Endothelial cell (in vitro differentiated cells): ENCODE data around the gene HTR1D. TPM values are rescaled to one million over a fixed set of nuclear protein-coding genes. Genes with fewer than 3 reads are reported as not detected.
A peak's percentile ranks its signal among the peaks of the same experiment; 100 is the strongest.
"Not testable (repeated sequence)": the region's sequence is repeated elsewhere in the genome, so short reads cannot be mapped to it uniquely, and the experiment has no call there.

Experiments used
- DNase-seq: peaks from one replicate; pipeline ENCODE4 v3.0.0; 2021; ENCODE audit warnings: low spot score
- H3K27ac Mint-ChIP-seq: one replicate; pipeline ENCODE4 v1.8.0; 2021; ENCODE audit warnings: mixed read lengths, inconsistent platforms; ENCODE audit not compliant: unreplicated experiment
- H3K27me3 Mint-ChIP-seq: one replicate; pipeline ENCODE4 v1.8.0; 2021; ENCODE audit warnings: mild to moderate bottlenecking, moderate library complexity, mixed read lengths, inconsistent platforms; ENCODE audit not compliant: unreplicated experiment
- H3K36me3 Mint-ChIP-seq: one replicate; pipeline ENCODE4 v1.8.0; 2021; ENCODE audit warnings: mild to moderate bottlenecking, low read depth, mixed read lengths, inconsistent platforms; ENCODE audit not compliant: unreplicated experiment
- H3K4me1 Mint-ChIP-seq: one replicate; pipeline ENCODE4 v1.8.0; 2021; ENCODE audit warnings: mild to moderate bottlenecking, mixed read lengths, inconsistent platforms; ENCODE audit not compliant: unreplicated experiment
- H3K4me3 Mint-ChIP-seq: one replicate; pipeline ENCODE4 v1.8.0; 2021; ENCODE audit warnings: mild to moderate bottlenecking, mixed read lengths, inconsistent platforms; ENCODE audit not compliant: unreplicated experiment
- H3K9me3 Mint-ChIP-seq: one replicate; pipeline ENCODE4 v1.8.0; 2021; ENCODE audit warnings: mixed read lengths, inconsistent platforms; ENCODE audit not compliant: unreplicated experiment
- total RNA-seq: library from RNA; stranded (reverse); fragmentation: NEBNext Ultra II Directional; extraction: Animal tissue kit (Norgen Biotek cat#: 25700); gene quantifications from one replicate; pipeline ENCODE4 v1.2.1, GENCODE V29; 2021; ENCODE audit not compliant: unreplicated experiment
- TF ChIP-seq, protein P1 (sequence below): fragments of 200-600 bp; sonication (generic); IDR thresholded peaks from one replicate; pipeline ENCODE4 v1.5.0; 2021; ENCODE audit warnings: antibody characterized with exemption; ENCODE audit not compliant: unreplicated experiment

Gene HTR1D
- total RNA-seq, 1 donor from 2014 or later = 0.54 TPM

DNA sequence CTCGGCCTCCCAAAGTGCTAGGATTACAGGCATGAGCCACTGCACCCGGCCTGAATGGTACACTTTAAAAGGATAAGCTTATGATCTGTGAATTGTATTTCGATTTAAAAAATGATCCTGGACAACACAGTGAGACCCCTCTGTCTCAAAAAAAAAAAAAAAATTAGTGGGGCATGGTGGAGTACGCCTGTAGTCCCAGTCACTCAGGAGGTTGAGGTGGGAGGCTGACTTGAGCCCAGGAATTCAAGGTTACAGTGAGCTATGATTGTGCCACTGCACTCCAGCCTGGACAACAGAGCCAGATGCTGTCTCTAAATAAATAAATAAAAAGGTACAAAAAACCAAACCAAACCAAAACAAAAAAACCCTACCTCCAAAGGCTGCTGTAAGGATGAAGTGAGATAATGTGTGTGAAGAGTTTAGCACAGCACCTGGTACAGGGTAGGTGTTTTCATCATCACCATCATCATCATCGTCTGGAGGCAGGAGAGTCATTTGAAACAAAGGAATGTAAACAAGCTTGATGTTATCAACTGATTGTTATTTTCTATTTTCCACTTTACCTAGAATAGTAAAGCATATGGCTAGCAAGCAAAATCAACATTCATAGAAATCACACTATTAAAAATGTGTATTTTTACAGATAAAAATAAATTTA is 22.5 kb upstream of the HTR1D start:
- TF ChIP-seq, protein P1, sequence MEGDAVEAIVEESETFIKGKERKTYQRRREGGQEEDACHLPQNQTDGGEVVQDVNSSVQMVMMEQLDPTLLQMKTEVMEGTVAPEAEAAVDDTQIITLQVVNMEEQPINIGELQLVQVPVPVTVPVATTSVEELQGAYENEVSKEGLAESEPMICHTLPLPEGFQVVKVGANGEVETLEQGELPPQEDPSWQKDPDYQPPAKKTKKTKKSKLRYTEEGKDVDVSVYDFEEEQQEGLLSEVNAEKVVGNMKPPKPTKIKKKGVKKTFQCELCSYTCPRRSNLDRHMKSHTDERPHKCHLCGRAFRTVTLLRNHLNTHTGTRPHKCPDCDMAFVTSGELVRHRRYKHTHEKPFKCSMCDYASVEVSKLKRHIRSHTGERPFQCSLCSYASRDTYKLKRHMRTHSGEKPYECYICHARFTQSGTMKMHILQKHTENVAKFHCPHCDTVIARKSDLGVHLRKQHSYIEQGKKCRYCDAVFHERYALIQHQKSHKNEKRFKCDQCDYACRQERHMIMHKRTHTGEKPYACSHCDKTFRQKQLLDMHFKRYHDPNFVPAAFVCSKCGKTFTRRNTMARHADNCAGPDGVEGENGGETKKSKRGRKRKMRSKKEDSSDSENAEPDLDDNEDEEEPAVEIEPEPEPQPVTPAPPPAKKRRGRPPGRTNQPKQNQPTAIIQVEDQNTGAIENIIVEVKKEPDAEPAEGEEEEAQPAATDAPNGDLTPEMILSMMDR = no peak
- Mint-ChIP-seq H3K36me3 (no peaks in the 10 kb centered on the region), H3K4me3 (no peak overlapping the region), H3K27me3 (no peaks in the 10 kb centered on the region), H3K27ac (no peak overlapping the region), H3K4me1 (no peaks in the 10 kb centered on the region), H3K9me3 (no peaks in the 10 kb centered on the region)
- DNase-seq = no peak

DNA sequence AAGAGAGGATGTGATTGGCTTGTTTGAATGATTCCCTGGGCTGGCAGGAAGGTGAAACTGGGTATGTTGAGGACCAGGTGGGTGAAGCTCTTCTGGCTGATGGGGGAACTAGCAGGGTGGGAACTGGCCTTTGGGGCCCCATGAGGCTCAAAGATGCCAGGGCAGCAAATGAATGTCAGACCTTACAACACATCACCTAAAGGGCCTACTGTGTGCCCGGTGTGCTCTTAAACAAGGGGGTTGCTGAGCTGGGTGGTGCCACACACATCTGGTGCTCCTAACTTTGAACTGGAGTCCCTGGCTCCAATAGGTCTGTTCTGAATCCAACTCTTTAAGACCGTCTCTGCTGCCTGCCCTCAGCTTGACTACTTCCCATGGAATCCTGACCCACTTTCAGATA is 21.3 kb upstream of the HTR1D start:
- no peaks in the 10 kb centered on the region for H3K27me3 Mint-ChIP-seq
- H3K36me3 Mint-ChIP-seq = no peaks in the 10 kb centered on the region
- TF ChIP-seq, protein P1 = no peak
- H3K4me1 Mint-ChIP-seq = no peaks in the 10 kb centered on the region
- no peak overlapping the region for H3K27ac Mint-ChIP-seq
- DNase-seq = no peak
- no peak overlapping the region for H3K4me3 Mint-ChIP-seq
- no peaks in the 10 kb centered on the region for H3K9me3 Mint-ChIP-seq

DNA sequence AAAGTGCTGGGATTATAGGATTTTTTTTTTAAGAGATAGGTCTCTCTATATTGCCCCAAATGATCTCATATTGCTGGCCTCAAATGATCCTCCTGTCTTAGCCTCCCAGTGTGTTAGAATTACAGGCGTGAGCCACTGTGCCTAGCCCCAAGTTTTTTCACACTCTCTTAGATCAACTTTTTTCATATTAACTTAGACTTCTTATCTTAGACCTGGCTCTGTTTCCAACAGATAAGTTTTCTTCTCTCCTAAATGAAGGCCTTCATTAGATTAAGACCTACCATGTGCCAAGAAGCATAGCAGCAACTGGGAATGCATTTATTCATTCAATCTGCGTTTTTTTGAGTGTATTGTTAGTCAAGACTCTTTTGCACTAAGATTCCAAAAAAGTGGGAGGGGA is 20.2 kb upstream of the HTR1D start:
- H3K27ac Mint-ChIP-seq = no peak overlapping the region
- H3K4me3 Mint-ChIP-seq = no peak overlapping the region
- H3K4me1 Mint-ChIP-seq = no peaks in the 10 kb centered on the region
- H3K9me3 Mint-ChIP-seq = no peaks in the 10 kb centered on the region
- no peaks in the 10 kb centered on the region for H3K27me3 Mint-ChIP-seq
- no peak for DNase-seq
- H3K36me3 Mint-ChIP-seq = no peaks in the 10 kb centered on the region
- TF ChIP-seq, protein P1 = no peak

DNA sequence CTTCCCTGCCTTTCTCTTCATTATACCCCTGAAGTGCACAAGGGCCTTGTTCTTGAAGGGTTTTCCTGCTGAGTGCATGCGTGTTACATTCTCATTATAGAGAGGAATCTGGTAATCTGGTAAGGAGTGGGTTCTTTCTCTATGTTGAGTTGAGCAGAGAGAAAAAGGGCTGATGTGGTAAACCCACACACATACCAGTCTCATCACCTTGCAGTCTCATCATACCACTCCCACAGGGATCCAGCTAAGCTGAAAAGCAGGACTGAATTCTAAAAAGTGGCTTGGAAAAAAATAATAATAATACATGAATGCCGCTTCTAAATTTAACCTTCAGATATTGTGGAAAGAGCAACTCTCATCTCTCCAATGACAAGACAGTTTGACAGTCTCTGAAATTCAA is 10.5 kb upstream of the HTR1D start:
- H3K36me3 Mint-ChIP-seq = no peaks in the 10 kb centered on the region
- no peak overlapping the region for H3K4me3 Mint-ChIP-seq
- TF ChIP-seq, protein P1 = no peak
- H3K9me3 Mint-ChIP-seq = no peaks in the 10 kb centered on the region
- no peak for DNase-seq
- H3K27ac Mint-ChIP-seq = no peak overlapping the region
- no peaks in the 10 kb centered on the region for H3K27me3 Mint-ChIP-seq
- peaks cover 8% of the 10 kb centered on the region for H3K4me1 Mint-ChIP-seq

DNA sequence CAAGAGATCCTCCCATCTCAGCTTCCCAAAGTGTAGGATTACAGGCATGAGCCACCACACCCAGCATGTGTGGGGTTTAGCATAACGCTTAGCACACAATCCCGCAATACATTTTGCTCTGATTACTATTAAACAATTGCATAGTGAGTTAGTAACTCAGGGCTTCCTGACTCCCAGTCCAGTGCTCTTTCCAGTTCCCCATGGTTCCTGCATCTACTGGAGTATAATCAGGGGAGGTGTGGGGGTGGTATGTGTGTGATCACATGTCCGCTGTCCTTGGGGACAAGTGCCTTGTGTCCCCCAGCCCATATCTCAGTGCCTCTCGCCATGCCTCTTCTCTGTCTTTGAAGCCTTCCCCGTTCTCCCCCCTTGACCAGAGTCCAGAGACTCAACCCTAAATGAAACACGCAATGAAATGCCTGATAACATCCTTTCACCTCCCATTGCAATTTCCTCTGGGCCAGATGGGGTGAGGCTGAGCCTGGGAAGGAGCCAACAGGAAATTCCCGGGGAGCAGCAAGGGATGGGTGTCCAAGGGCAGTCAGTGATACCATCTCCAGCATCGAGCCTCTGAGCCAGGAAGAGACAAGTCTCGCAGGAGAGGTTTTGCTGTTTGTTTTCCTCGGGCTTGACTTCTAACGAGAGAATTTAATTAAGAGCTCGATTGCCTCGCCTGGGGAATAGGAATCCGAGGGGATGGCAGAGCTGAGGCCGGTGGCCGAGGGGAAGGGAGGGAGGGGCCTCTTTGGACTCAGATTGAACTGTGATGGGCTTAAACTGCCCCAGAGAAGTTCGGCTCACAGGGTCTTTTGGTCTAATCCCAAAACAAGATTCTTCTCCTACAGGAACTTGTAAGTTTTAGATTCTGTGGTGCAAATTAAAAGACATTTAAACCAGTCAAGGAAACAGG is 7.7 kb upstream of the HTR1D start:
- Mint-ChIP-seq H3K4me1 (peaks cover 8% of the 10 kb centered on the region), H3K27ac (peak overlapping the region; percentile 32), H3K9me3 (no peaks in the 10 kb centered on the region), H3K36me3 (no peaks in the 10 kb centered on the region), H3K4me3 (no peak overlapping the region), H3K27me3 (no peaks in the 10 kb centered on the region)
- DNase-seq = peak; percentile 18
- TF ChIP-seq, protein P1 = no peak

DNA sequence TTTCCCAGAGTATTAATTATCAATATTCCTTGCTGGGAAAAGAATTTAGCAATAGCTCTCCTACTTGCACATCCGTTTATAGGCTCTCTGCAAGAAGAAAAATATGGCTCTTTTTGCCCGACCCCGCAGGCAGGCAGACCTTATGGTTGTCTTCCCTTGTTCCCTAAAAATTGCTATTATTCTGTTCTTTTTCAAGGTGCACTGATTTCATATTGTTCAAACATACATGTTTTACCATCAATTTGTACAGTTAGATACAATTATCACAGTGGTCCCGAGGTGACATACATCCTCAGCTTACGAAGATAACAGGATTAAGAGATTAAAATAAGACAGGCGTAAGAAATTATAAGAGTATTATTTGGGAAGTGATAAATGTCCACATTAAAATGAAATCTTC is 6.7 kb upstream of the HTR1D start:
- not testable (repeated sequence) for H3K4me1 Mint-ChIP-seq, H3K9me3 Mint-ChIP-seq, H3K27me3 Mint-ChIP-seq, H3K4me3 Mint-ChIP-seq, H3K36me3 Mint-ChIP-seq, DNase-seq, H3K27ac Mint-ChIP-seq

DNA sequence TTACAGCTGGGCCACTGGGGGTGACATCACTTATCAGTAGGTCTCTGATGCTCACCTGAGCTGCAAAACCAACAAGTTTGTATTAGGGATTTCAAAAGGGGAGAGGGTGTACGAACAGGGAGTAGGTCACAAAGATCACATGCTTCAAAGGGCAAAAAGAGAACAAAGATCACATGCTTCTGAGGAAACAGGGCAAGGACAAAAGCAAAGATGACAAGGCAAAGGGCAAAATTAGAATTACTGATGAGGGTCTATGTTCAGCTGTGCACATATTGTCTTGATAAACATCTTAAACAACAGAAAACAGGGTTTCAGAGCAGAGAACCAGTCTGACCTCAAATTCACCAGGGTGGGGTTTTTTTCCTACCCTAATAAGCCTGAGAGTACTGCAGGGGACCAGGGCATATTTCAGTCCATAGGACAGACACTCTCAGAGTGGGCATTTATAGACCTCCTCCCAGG is 6.2 kb upstream of the HTR1D start:
- H3K4me3 Mint-ChIP-seq, DNase-seq, H3K9me3 Mint-ChIP-seq, H3K4me1 Mint-ChIP-seq, H3K27ac Mint-ChIP-seq, H3K36me3 Mint-ChIP-seq, H3K27me3 Mint-ChIP-seq: not testable (repeated sequence)
